Measurements from ENCODE around the gene MDK.
A peak's percentile ranks its signal among the peaks of the same experiment; 100 is the strongest.

Gene MDK

GRCh38 chr11:46381048-46381818 is at the start of gene MDK:
TSS of gene MDK (plus strand) at chr11:46381669. CDS start at chr11:46382058, 389 bp downstream.
- H3K9ac ChIP-seq (ENCODE audit: low read length in 2 of 2): peak within 1 kb of the TSS; percentile 66 to 76
- H3K4me3 ChIP-seq (ENCODE audit: low read length in 2 of 2): peak within 1 kb of the TSS; percentile 73 to 78
- peaks cover 5 to 32% of the 10 kb centered on the region in 2 donors for H3K27me3 ChIP-seq (ENCODE audit: control insufficient read depth in 1 of 2, insufficient read depth in 2 of 2, low read length in 2 of 2)
- H3K9me3 ChIP-seq (ENCODE audit: control insufficient read depth in 2 of 2, low read length in 2 of 2): no peaks in the 10 kb centered on the region
- peaks cover 0 to 5% of the 10 kb centered on the region in 2 donors for H3K36me3 ChIP-seq (ENCODE audit: control insufficient read depth in 2 of 2, insufficient read depth in 2 of 2, low read length in 2 of 2)
- peak within 1 kb of the TSS; percentile 53 for H3K27ac ChIP-seq (ENCODE audit: low read length)
- H3K4me1 ChIP-seq (ENCODE audit: control insufficient read depth, insufficient read depth, low read length): peaks cover 24% of the 10 kb centered on the region

- peaks cover 14% of the 10 kb centered on the region for H3K4me1 ChIP-seq (ENCODE audit: control insufficient read depth, insufficient read depth, low read length)
- H3K9me3 ChIP-seq (ENCODE audit: control insufficient read depth in 2 of 2, low read length in 2 of 2): no peaks in the 10 kb centered on the region
- H3K9ac ChIP-seq (ENCODE audit: low read length in 2 of 2): no peak overlapping the region
- peak overlapping the region; percentile 48 to 59 for H3K4me3 ChIP-seq (ENCODE audit: low read length in 2 of 2)
- H3K27me3 ChIP-seq (ENCODE audit: control insufficient read depth in 1 of 2, insufficient read depth in 2 of 2, low read length in 2 of 2): peaks cover 29 to 40% of the 10 kb centered on the region in 2 donors
- H3K27ac ChIP-seq (ENCODE audit: low read length): no peak overlapping the region
- no peaks in the 10 kb centered on the region for H3K36me3 ChIP-seq (ENCODE audit: control insufficient read depth in 2 of 2, insufficient read depth in 2 of 2, low read length in 2 of 2)
These were observed 49.3 kb upstream of the MDK start for GRCh38 chr11:46332093-46332567.

- Histone ChIP-seq H3K36me3 (ENCODE audit: control insufficient read depth in 2 of 2, insufficient read depth in 2 of 2, low read length in 2 of 2) (no peaks in the 10 kb centered on the region), H3K9me3 (ENCODE audit: control insufficient read depth in 2 of 2, low read length in 2 of 2) (no peaks in the 10 kb centered on the region), H3K9ac (ENCODE audit: low read length in 2 of 2) (no peak overlapping the region), H3K4me1 (ENCODE audit: control insufficient read depth, insufficient read depth, low read length) (peaks cover 14% of the 10 kb centered on the region), H3K27ac (ENCODE audit: low read length) (no peak overlapping the region), H3K27me3 (ENCODE audit: control insufficient read depth in 1 of 2, insufficient read depth in 2 of 2, low read length in 2 of 2) (peaks cover 29 to 40% of the 10 kb centered on the region in 2 donors), H3K4me3 (ENCODE audit: low read length in 2 of 2) (peak overlapping the region; percentile 48 to 59)
These were observed 48.7 kb upstream of the MDK start for GRCh38 chr11:46332568-46333393.

- Histone ChIP-seq H3K4me3 (ENCODE audit: low read length in 2 of 2) (peak overlapping the region in 1 of 2 donors; percentile 59), H3K9me3 (ENCODE audit: control insufficient read depth in 2 of 2, low read length in 2 of 2) (no peaks in the 10 kb centered on the region), H3K27me3 (ENCODE audit: control insufficient read depth in 1 of 2, insufficient read depth in 2 of 2, low read length in 2 of 2) (peaks cover 29 to 40% of the 10 kb centered on the region in 2 donors), H3K27ac (ENCODE audit: low read length) (no peak overlapping the region), H3K9ac (ENCODE audit: low read length in 2 of 2) (no peak overlapping the region), H3K4me1 (ENCODE audit: control insufficient read depth, insufficient read depth, low read length) (peaks cover 19% of the 10 kb centered on the region), H3K36me3 (ENCODE audit: control insufficient read depth in 2 of 2, insufficient read depth in 2 of 2, low read length in 2 of 2) (no peaks in the 10 kb centered on the region)
These were observed 48.0 kb upstream of the MDK start for GRCh38 chr11:46333394-46333947.

- Histone ChIP-seq H3K27ac (ENCODE audit: low read length) (no peak overlapping the region), H3K9me3 (ENCODE audit: control insufficient read depth in 2 of 2, low read length in 2 of 2) (no peaks in the 10 kb centered on the region), H3K4me1 (ENCODE audit: control insufficient read depth, insufficient read depth, low read length) (peaks cover 27% of the 10 kb centered on the region), H3K9ac (ENCODE audit: low read length in 2 of 2) (no peak overlapping the region), H3K4me3 (ENCODE audit: low read length in 2 of 2) (no peak overlapping the region), H3K27me3 (ENCODE audit: control insufficient read depth in 1 of 2, insufficient read depth in 2 of 2, low read length in 2 of 2) (peaks cover 29 to 40% of the 10 kb centered on the region in 2 donors), H3K36me3 (ENCODE audit: control insufficient read depth in 2 of 2, insufficient read depth in 2 of 2, low read length in 2 of 2) (no peaks in the 10 kb centered on the region)
These were observed 47.3 kb upstream of the MDK start for GRCh38 chr11:46334211-46334610.

GRCh38 chr11:46335271-46335670 is 46.2 kb upstream of the MDK start:
- Histone ChIP-seq H3K27me3 (ENCODE audit: control insufficient read depth in 1 of 2, insufficient read depth in 2 of 2, low read length in 2 of 2) (peaks cover 29 to 35% of the 10 kb centered on the region in 2 donors), H3K27ac (ENCODE audit: low read length) (no peak overlapping the region)

GRCh38 chr11:46335890-46336562 is 45.4 kb upstream of the MDK start:
- no peak overlapping the region for H3K9ac ChIP-seq (ENCODE audit: low read length in 2 of 2)
- peaks cover 36% of the 10 kb centered on the region for H3K4me1 ChIP-seq (ENCODE audit: control insufficient read depth, insufficient read depth, low read length)
- H3K9me3 ChIP-seq (ENCODE audit: control insufficient read depth in 2 of 2, low read length in 2 of 2): no peaks in the 10 kb centered on the region
- no peak overlapping the region for H3K27ac ChIP-seq (ENCODE audit: low read length)
- H3K4me3 ChIP-seq (ENCODE audit: low read length in 2 of 2): no peak overlapping the region
- H3K36me3 ChIP-seq (ENCODE audit: control insufficient read depth in 2 of 2, insufficient read depth in 2 of 2, low read length in 2 of 2): no peaks in the 10 kb centered on the region
- H3K27me3 ChIP-seq (ENCODE audit: control insufficient read depth in 1 of 2, insufficient read depth in 2 of 2, low read length in 2 of 2): peaks cover 28 to 29% of the 10 kb centered on the region in 2 donors

More at GRCh38 chr11:46335271-46335670, 46.2 kb upstream of the MDK start:
- Histone ChIP-seq H3K36me3 (ENCODE audit: control insufficient read depth in 2 of 2, insufficient read depth in 2 of 2, low read length in 2 of 2) (no peaks in the 10 kb centered on the region), H3K9me3 (ENCODE audit: control insufficient read depth in 2 of 2, low read length in 2 of 2) (no peaks in the 10 kb centered on the region), H3K4me3 (ENCODE audit: low read length in 2 of 2) (no peak overlapping the region), H3K4me1 (ENCODE audit: control insufficient read depth, insufficient read depth, low read length) (peaks cover 36% of the 10 kb centered on the region), H3K9ac (ENCODE audit: low read length in 2 of 2) (no peak overlapping the region)

GRCh38 chr11:46336563-46337180 is 44.8 kb upstream of the MDK start:
- H3K36me3 ChIP-seq (ENCODE audit: control insufficient read depth in 2 of 2, insufficient read depth in 2 of 2, low read length in 2 of 2): no peaks in the 10 kb centered on the region
- H3K9me3 ChIP-seq (ENCODE audit: control insufficient read depth in 2 of 2, low read length in 2 of 2): no peaks in the 10 kb centered on the region
- no peak overlapping the region for H3K4me3 ChIP-seq (ENCODE audit: low read length in 2 of 2)
- H3K9ac ChIP-seq (ENCODE audit: low read length in 2 of 2): no peak overlapping the region
- H3K4me1 ChIP-seq (ENCODE audit: control insufficient read depth, insufficient read depth, low read length): peaks cover 36% of the 10 kb centered on the region
- H3K27ac ChIP-seq (ENCODE audit: low read length): no peak overlapping the region
- peaks cover 22 to 23% of the 10 kb centered on the region in 2 donors for H3K27me3 ChIP-seq (ENCODE audit: control insufficient read depth in 1 of 2, insufficient read depth in 2 of 2, low read length in 2 of 2)

- no peak overlapping the region for H3K9ac ChIP-seq (ENCODE audit: low read length in 2 of 2)
- peaks cover 34% of the 10 kb centered on the region for H3K4me1 ChIP-seq (ENCODE audit: control insufficient read depth, insufficient read depth, low read length)
- H3K9me3 ChIP-seq (ENCODE audit: control insufficient read depth in 2 of 2, low read length in 2 of 2): no peaks in the 10 kb centered on the region
- H3K27ac ChIP-seq (ENCODE audit: low read length): no peak overlapping the region
- H3K4me3 ChIP-seq (ENCODE audit: low read length in 2 of 2): no peak overlapping the region
- no peaks in the 10 kb centered on the region for H3K36me3 ChIP-seq (ENCODE audit: control insufficient read depth in 2 of 2, insufficient read depth in 2 of 2, low read length in 2 of 2)
- H3K27me3 ChIP-seq (ENCODE audit: control insufficient read depth in 1 of 2, insufficient read depth in 2 of 2, low read length in 2 of 2): peaks cover 11 to 12% of the 10 kb centered on the region in 2 donors
These were observed 43.7 kb upstream of the MDK start for GRCh38 chr11:46337626-46338345.

Measured in stomach smooth muscle (tissue), 2 donors.